NK-92 treated with Interleukin-12 subunit alpha and Interleukin-12 subunit beta, amount 100 ng/mL, for 24 hours (cell line): Measurements from ENCODE around the gene SLC4A7.
"Not testable (repeated sequence)": the region's sequence is repeated elsewhere in the genome, so short reads cannot be mapped to it uniquely, and the experiment has no call there.

Source experiments
- DNase-seq: peaks from one replicate; lab custom pipeline; 2025; lab: John Stamatoyannopoulos, UW

Gene SLC4A7

GRCh38 chr3:27360113-27361078, 123.8 kb downstream of the SLC4A7 start:
- DNase-seq, result no peak

- DNase-seq, result no peak
These were observed 125.8 kb downstream of the SLC4A7 start for GRCh38 chr3:27358372-27358771.

GRCh38 chr3:27357665-27358258, 126.4 kb downstream of the SLC4A7 start:
- DNase-seq, result peak; percentile 13

GRCh38 chr3:27356976-27357375, 127.2 kb downstream of the SLC4A7 start:
- DNase-seq, result no peak

- no peak for DNase-seq
These were observed 129.5 kb downstream of the SLC4A7 start for GRCh38 chr3:27354588-27355203.

GRCh38 chr3:27354161-27354560, 130.0 kb downstream of the SLC4A7 start:
- DNase-seq, result no peak

- DNase-seq, result no peak
These were observed 131.0 kb downstream of the SLC4A7 start for GRCh38 chr3:27353221-27353620.

- no peak for DNase-seq
These were observed 132.1 kb downstream of the SLC4A7 start for GRCh38 chr3:27352047-27352446.

GRCh38 chr3:27349832-27350231, 134.4 kb downstream of the SLC4A7 start:
- no peak for DNase-seq

GRCh38 chr3:27345959-27346865, 138.0 kb downstream of the SLC4A7 start:
- no peak for DNase-seq

GRCh38 chr3:27345493-27345892, 138.7 kb downstream of the SLC4A7 start:
- DNase-seq, result no peak

GRCh38 chr3:27345045-27345444, 139.1 kb downstream of the SLC4A7 start:
- no peak for DNase-seq

GRCh38 chr3:27344192-27344591, 140.0 kb downstream of the SLC4A7 start:
- DNase-seq, result no peak

- no peak for DNase-seq
These were observed 141.9 kb downstream of the SLC4A7 start for GRCh38 chr3:27342267-27342666.

- no peak for DNase-seq
These were observed 143.7 kb downstream of the SLC4A7 start for GRCh38 chr3:27340534-27340933.

- DNase-seq, result no peak
These were observed 148.6 kb downstream of the SLC4A7 start for GRCh38 chr3:27335571-27335970.

- no peak for DNase-seq
These were observed 150.3 kb downstream of the SLC4A7 start for GRCh38 chr3:27333843-27334242.

- not testable (repeated sequence) for DNase-seq
These were observed 155.0 kb downstream of the SLC4A7 start for GRCh38 chr3:27328982-27329762.

- no peak for DNase-seq
These were observed 157.3 kb downstream of the SLC4A7 start for GRCh38 chr3:27326629-27327545.

- no peak for DNase-seq
These were observed 158.0 kb downstream of the SLC4A7 start for GRCh38 chr3:27326202-27326601.
